ENCODE results near the gene KRT16. TPM values are rescaled to one million over a fixed set of nuclear protein-coding genes. Genes with fewer than 3 reads are reported as not detected.
"Not testable (repeated sequence)": the region's sequence is repeated elsewhere in the genome, so short reads cannot be mapped to it uniquely, and the experiment has no call there.

KRT16 gene
- total RNA-seq, 2 experiments from 2014 or later, result not detected

- H3K4me1 Mint-ChIP-seq (ENCODE audit: low read depth), result no peaks in the 10 kb centered on the region
- peaks cover 4% of the 10 kb centered on the region for H3K27me3 Mint-ChIP-seq
- no peaks in the 10 kb centered on the region for H3K9me3 Mint-ChIP-seq
- no peaks in the 10 kb centered on the region for H3K36me3 Mint-ChIP-seq
- H3K4me3 Mint-ChIP-seq, result no peak overlapping the region
- CTCF ChIA-PET, result interaction anchor here (1.0 kb wide), 1 partner anchor 270 kb away, joined by 3 read pairs; no protein-coding TSS in a partner anchor
- POLR2A ChIA-PET, result no interaction called here
- no peak for DNase-seq
- intact Hi-C loops (cut with micrococcal nuclease), result no loop called here
- no peak overlapping the region for H3K27ac Mint-ChIP-seq
These were observed 19.8 kb downstream of the KRT16 start for GRCh38 chr17:41592601-41593305.

- Mint-ChIP-seq H3K4me1 (ENCODE audit: low read depth) (no peaks in the 10 kb centered on the region), H3K27ac (no peak overlapping the region), H3K4me3 (no peak overlapping the region), H3K27me3 (peaks cover 6% of the 10 kb centered on the region), H3K9me3 (no peaks in the 10 kb centered on the region), H3K36me3 (no peaks in the 10 kb centered on the region)
- ChIA-PET POLR2A (no interaction called here), CTCF (interaction anchor here (1.2 kb wide), 1 partner anchor 74 kb away, joined by 4 read pairs; no protein-coding TSS in a partner anchor)
- intact Hi-C loops (cut with micrococcal nuclease), result no loop called here
- DNase-seq, result no peak
These were observed 23.3 kb downstream of the KRT16 start for GRCh38 chr17:41589301-41589700.

GRCh38 chr17:41588126-41588810, 24.3 kb downstream of the KRT16 start:
- CTCF ChIA-PET, result interaction anchor here (1.2 kb wide), 1 partner anchor 75 kb away, joined by 4 read pairs; no protein-coding TSS in a partner anchor
- H3K27ac Mint-ChIP-seq, result no peak overlapping the region
- no peaks in the 10 kb centered on the region for H3K36me3 Mint-ChIP-seq
- H3K4me3 Mint-ChIP-seq, result no peak overlapping the region
- H3K4me1 Mint-ChIP-seq (ENCODE audit: low read depth), result no peaks in the 10 kb centered on the region
- no peak for DNase-seq
- H3K9me3 Mint-ChIP-seq, result no peaks in the 10 kb centered on the region
- POLR2A ChIA-PET, result interaction anchor here (0.6 kb wide), 1 partner anchor 9 kb away, joined by 3 read pairs; no protein-coding TSS in a partner anchor
- peaks cover 10% of the 10 kb centered on the region for H3K27me3 Mint-ChIP-seq
- intact Hi-C loops (cut with micrococcal nuclease), result no loop called here

GRCh38 chr17:41586863-41587495, 25.6 kb downstream of the KRT16 start, which contains the start of gene KRT14:
Gene KRT14 (minus strand): TSS chr17:41586895. CDS start chr17:41586834, 61 bp downstream.
- H3K4me3 Mint-ChIP-seq, result no peak within 1 kb of the TSS
- intact Hi-C loops (cut with micrococcal nuclease), result no loop called here
- H3K27ac Mint-ChIP-seq, result no peak within 1 kb of the TSS
- H3K4me1 Mint-ChIP-seq (ENCODE audit: low read depth), result no peaks in the 10 kb centered on the region
- CTCF ChIA-PET, result no interaction called here
- DNase-seq, result no peak
- POLR2A ChIA-PET, result no interaction called here
- H3K9me3 Mint-ChIP-seq, result no peaks in the 10 kb centered on the region
- peaks cover 10% of the 10 kb centered on the region for H3K27me3 Mint-ChIP-seq
- no peaks in the 10 kb centered on the region for H3K36me3 Mint-ChIP-seq

GRCh38 chr17:41585301-41586056, 27.1 kb downstream of the KRT16 start:
- Mint-ChIP-seq H3K4me1 (ENCODE audit: low read depth) (no peaks in the 10 kb centered on the region), H3K4me3 (no peak overlapping the region), H3K36me3 (no peaks in the 10 kb centered on the region), H3K27me3 (peaks cover 10% of the 10 kb centered on the region), H3K27ac (no peak overlapping the region), H3K9me3 (no peaks in the 10 kb centered on the region)
- ChIA-PET POLR2A (no interaction called here), CTCF (interaction anchor here (1.5 kb wide), 1 partner anchor 77 kb away, joined by 3 read pairs; no protein-coding TSS in a partner anchor)
- intact Hi-C loops (cut with micrococcal nuclease), result no loop called here
- DNase-seq, result no peak

- H3K9me3 Mint-ChIP-seq; H3K4me1 Mint-ChIP-seq (ENCODE audit: low read depth); intact Hi-C loops (cut with micrococcal nuclease); DNase-seq; H3K27ac Mint-ChIP-seq; H3K36me3 Mint-ChIP-seq; POLR2A ChIA-PET; H3K4me3 Mint-ChIP-seq: not testable (repeated sequence)
- peaks cover 10% of the 10 kb centered on the region for H3K27me3 Mint-ChIP-seq
- CTCF ChIA-PET, result interaction anchor here (1.5 kb wide), 1 partner anchor 79 kb away, joined by 3 read pairs; no protein-coding TSS in a partner anchor
These were observed 28.1 kb downstream of the KRT16 start for GRCh38 chr17:41584331-41584927.

- no peak for DNase-seq
These were observed 29.1 kb downstream of the KRT16 start for GRCh38 chr17:41583137-41584127.

GRCh38 chr17:41582061-41582968, 30.3 kb downstream of the KRT16 start:
- H3K27ac Mint-ChIP-seq, result not testable (repeated sequence)

More at GRCh38 chr17:41583137-41584127, 29.1 kb downstream of the KRT16 start:
- CTCF ChIA-PET, result interaction anchor here (0.7 kb wide), 1 partner anchor 65 kb away, joined by 3 read pairs; no protein-coding TSS in a partner anchor
- H3K27ac Mint-ChIP-seq, result no peak overlapping the region
- intact Hi-C loops (cut with micrococcal nuclease), result no loop called here
- no peaks in the 10 kb centered on the region for H3K9me3 Mint-ChIP-seq
- H3K4me1 Mint-ChIP-seq (ENCODE audit: low read depth), result no peaks in the 10 kb centered on the region
- H3K27me3 Mint-ChIP-seq, result peaks cover 11% of the 10 kb centered on the region
- POLR2A ChIA-PET, result no interaction called here
- no peak overlapping the region for H3K4me3 Mint-ChIP-seq
- H3K36me3 Mint-ChIP-seq, result no peaks in the 10 kb centered on the region

GRCh38 chr17:41581366-41582060, 31.1 kb downstream of the KRT16 start:
- ChIA-PET CTCF (interaction anchor here (0.6 to 2.1 kb wide), 5 partner anchors 13 to 83 kb away, joined by 3 to 10 read pairs (median 6); no protein-coding TSS in a partner anchor), POLR2A (no interaction called here)
- Mint-ChIP-seq H3K4me3 (no peak overlapping the region), H3K36me3 (no peaks in the 10 kb centered on the region), H3K27ac (no peak overlapping the region), H3K9me3 (no peaks in the 10 kb centered on the region), H3K4me1 (ENCODE audit: low read depth) (no peaks in the 10 kb centered on the region), H3K27me3 (peaks cover 21% of the 10 kb centered on the region)
- intact Hi-C loops (cut with micrococcal nuclease), result no loop called here
- no peak for DNase-seq

More at GRCh38 chr17:41582061-41582968, 30.3 kb downstream of the KRT16 start:
- H3K36me3 Mint-ChIP-seq; DNase-seq; H3K4me1 Mint-ChIP-seq (ENCODE audit: low read depth); POLR2A ChIA-PET; H3K9me3 Mint-ChIP-seq; intact Hi-C loops (cut with micrococcal nuclease); H3K4me3 Mint-ChIP-seq: not testable (repeated sequence)
- peaks cover 17% of the 10 kb centered on the region for H3K27me3 Mint-ChIP-seq
- CTCF ChIA-PET, result interaction anchor here (1.1 to 2.1 kb wide), 3 partner anchors 67 to 82 kb away, joined by 4 to 10 read pairs (median 6); no protein-coding TSS in a partner anchor

Measured in activated CD4-positive, alpha-beta memory T cell treated with anti-CD3 and anti-CD28 coated beads for 36 hours (primary cell).